K562 (cell line): ENCODE measurements around the gene PLPPR1. TPM values are rescaled to one million over a fixed set of nuclear protein-coding genes. Genes with fewer than 3 reads are reported as not detected.

Experiments
- ATAC-seq: fragments of 200-7000 bp; cut with Tn5 transposase; 3 replicates; pipeline ENCODE4 v1.9.1; 2020; ENCODE audit warnings: moderate library complexity
- BruUV-seq: library from RNA; stranded (reverse); fragments of 400-500 nt; replicated peaks from 2 replicates; lab custom pipeline; 2021; lab: Mats Ljungman, UMichigan
- CTCF ChIA-PET: fragments of 300-600 bp; formaldehyde crosslinking; extraction: SDS; loops from one replicate; lab custom pipeline; 2021; ENCODE audit warnings: low intra/inter-chr PET ratio; lab: Yijun Ruan, JAX
- POLR2A ChIA-PET: fragments of 300-600, 350-650 bp; sonication (Branson Sonifier 250); formaldehyde crosslinking; extraction: SDS; loops from one replicate; lab custom pipeline; 2021; ENCODE audit warnings: antibody characterized with exemption, inconsistent platforms; lab: Yijun Ruan, JAX
- DNase-seq, 4 experiments: peaks; one replicate each; pipeline versions ENCODE4 v3.0.0 to v3.0.0-alpha.2; 2011 to 2018; ENCODE audit warnings: low spot score in 3 of 4, mixed read lengths in 3 of 4; ENCODE audit errors: extremely low read depth in 1 of 4
- FAIRE-seq: peaks from 2 replicates; lab custom pipeline; 2011; peaks lifted over from hg19 to GRCh38; lab: Jason Lieb, UNC
- H2AFZ ChIP-seq: 2 replicates; pipeline ENCODE4 v1.6.0; 2011; ENCODE audit warnings: low read depth, low read length, control low read depth, inconsistent platforms
- H3K27ac ChIP-seq: fragments of 200-600 bp; 3 replicates; pipeline ENCODE4 v1.8.0; 2011; ENCODE audit warnings: low read depth, mild to moderate bottlenecking, control low read depth, inconsistent platforms, low read length, moderate library complexity, mixed read lengths; ENCODE audit errors: extremely low read depth
- H3K27me3 ChIP-seq, 2 experiments: fragments of 300-600 bp in 1 of 2; 2 replicates in 1 of 2; 3 replicates in 1 of 2; pipeline versions ENCODE4 v1.6.0 to v1.8.0; 2011; ENCODE audit warnings: inconsistent platforms in 2 of 2, low read length in 2 of 2, mild to moderate bottlenecking in 1 of 2, mixed read lengths in 1 of 2, moderate library complexity in 1 of 2; ENCODE audit not compliant: control insufficient read depth in 2 of 2, insufficient read depth in 2 of 2
- H3K36me3 ChIP-seq: fragments of 300-600 bp; 3 replicates; pipeline ENCODE4 v1.8.0; 2011; ENCODE audit warnings: mild to moderate bottlenecking, low read length, inconsistent platforms; ENCODE audit not compliant: control insufficient read depth, insufficient read depth
- H3K4me1 ChIP-seq, 2 experiments: fragments of 200-600 bp in 1 of 2; replicated peaks in 1 of 2; 2 replicates in 1 of 2; 3 replicates in 1 of 2; pipeline versions ENCODE4 v1.5.1 to v1.8.0; 2011; ENCODE audit warnings: inconsistent platforms in 2 of 2, low read length in 2 of 2, mild to moderate bottlenecking in 1 of 2, mixed read lengths in 1 of 2, moderate library complexity in 1 of 2; ENCODE audit not compliant: control insufficient read depth in 2 of 2, insufficient read depth in 2 of 2
- H3K4me2 ChIP-seq: 2 replicates; pipeline ENCODE4 v1.6.1; 2011; ENCODE audit warnings: low read length, control low read depth, inconsistent platforms, mixed read lengths; ENCODE audit not compliant: insufficient read depth
- H3K4me3 ChIP-seq: fragments of 200-600 bp; sonication (generic), shearing (Covaris generic); 2 replicates; pipeline ENCODE4 v1.5.1; 2016; ENCODE audit warnings: control low read depth, inconsistent platforms
- H3K79me2 ChIP-seq: fragments of 200-600 bp; 3 replicates; pipeline ENCODE4 v1.8.0; 2011; ENCODE audit warnings: low read length, inconsistent platforms; ENCODE audit not compliant: control insufficient read depth, insufficient read depth
- H3K9ac ChIP-seq, 2 experiments: 2 replicates each; pipeline versions ENCODE4 v1.6.0 to v1.6.1; 2011; ENCODE audit warnings: low read depth in 2 of 2, low read length in 2 of 2, control low read depth in 1 of 2, inconsistent platforms in 1 of 2, mild to moderate bottlenecking in 1 of 2, mixed read lengths in 1 of 2; ENCODE audit not compliant: insufficient read depth in 1 of 2
- H3K9me1 ChIP-seq: one replicate; pipeline ENCODE4 v1.6.0; 2011; ENCODE audit warnings: inconsistent platforms, mild to moderate bottlenecking, low read length, moderate library complexity; ENCODE audit not compliant: control insufficient read depth, insufficient read depth
- H3K9me3 ChIP-seq: replicated peaks from 2 replicates; pipeline ENCODE4 v1.5.1; 2011; ENCODE audit warnings: low read depth, low read length, inconsistent platforms; ENCODE audit not compliant: control insufficient read depth, insufficient read depth
- H4K20me1 ChIP-seq: replicated peaks from 2 replicates; pipeline ENCODE4 v1.6.1; 2011; ENCODE audit warnings: low read length, inconsistent platforms, mixed read lengths; ENCODE audit not compliant: control insufficient read depth, insufficient read depth
- ARID2 ChIP-seq: fragments of 450-650 bp; IDR thresholded peaks from 2 replicates; pipeline ENCODE4 v1.6.1; 2017; ENCODE audit warnings: antibody characterized with exemption, mild to moderate bottlenecking
- CHCHD3 ChIP-seq: fragments of 250-450 bp; sonication (Bioruptor Pico); IDR thresholded peaks from 2 replicates; pipeline ENCODE4 v2.1.2; 2022; ENCODE audit warnings: mild to moderate bottlenecking
- CHD1 ChIP-seq: fragments of 200-600 bp; sonication (generic); IDR thresholded peaks from one replicate; pipeline ENCODE4 v1.6.1; 2012; ENCODE audit warnings: mild to moderate bottlenecking, moderate library complexity, low read length, inconsistent platforms
- CTBP1 ChIP-seq: fragments of 450-650 bp; IDR thresholded peaks from 2 replicates; pipeline ENCODE4 v1.6.1; 2016; ENCODE audit warnings: borderline replicate concordance
- FOXA3 ChIP-seq, 2 experiments: fragments of 450-650 bp in 1 of 2; sonication (generic) in 1 of 2; formaldehyde crosslinking; IDR thresholded peaks in 1 of 2; conservative IDR thresholded peaks in 1 of 2; 2 replicates each; pipeline versions ENCODE4 v1.4.0 to v1.8.0; 2020 to 2022; ENCODE audit warnings: mild to moderate bottlenecking in 2 of 2, missing genetic modification reagents in 1 of 2
- LEF1 ChIP-seq: fragments of 450-650 bp; IDR thresholded peaks from 2 replicates; pipeline ENCODE4 v1.6.1; 2016; ENCODE audit warnings: mild to moderate bottlenecking
- RAD21 ChIP-seq, 2 experiments: fragments of 250-450 bp in 1 of 2; fragments of 450-650 bp in 1 of 2; sonication (Bioruptor Pico) in 1 of 2; formaldehyde crosslinking in 1 of 2; IDR thresholded peaks in 1 of 2; conservative IDR thresholded peaks in 1 of 2; 2 replicates each; pipeline versions ENCODE4 v1.4.0 to v1.8.0; 2020 to 2022; ENCODE audit warnings: mild to moderate bottlenecking in 2 of 2, moderate library complexity in 1 of 2
- RBM17 ChIP-seq: fragments of 200-400 bp; formaldehyde crosslinking; IDR thresholded peaks from 2 replicates; pipeline ENCODE4 v1.6.1; 2017; ENCODE audit warnings: low read depth, mild to moderate bottlenecking, low read length, borderline replicate concordance
- RREB1 ChIP-seq: fragments of 250-450 bp; sonication (Bioruptor Pico); IDR thresholded peaks from 2 replicates; pipeline ENCODE4 v1.4.0; 2020
- SIX5 ChIP-seq, 2 experiments: IDR thresholded peaks; 2 replicates each; pipeline ENCODE4 v1.6.1; 2011; ENCODE audit warnings: low read length in 2 of 2, borderline replicate concordance in 1 of 2, low read depth in 1 of 2, mild to moderate bottlenecking in 1 of 2, moderate library complexity in 1 of 2; ENCODE audit not compliant: insufficient read depth in 1 of 2
- SOX6 ChIP-seq: fragments of 450-650 bp; IDR thresholded peaks from 2 replicates; pipeline ENCODE4 v1.6.1; 2014; ENCODE audit warnings: mild to moderate bottlenecking
- TAL1 ChIP-seq: fragments of 450-650 bp; IDR thresholded peaks from 2 replicates; pipeline ENCODE4 v1.6.1; 2016; ENCODE audit warnings: mild to moderate bottlenecking
- TARDBP ChIP-seq: fragments of 450-650 bp; IDR thresholded peaks from 2 replicates; pipeline ENCODE4 v1.6.1; 2016
- ZNF324 ChIP-seq: fragments of 250-450 bp; sonication (Bioruptor Pico); IDR thresholded peaks from 2 replicates; pipeline ENCODE4 v1.4.0; 2020; ENCODE audit warnings: mild to moderate bottlenecking
- WGBS: fragments of 100-300 bp; shearing (Covaris generic); methylation state at CpG from one replicate; pipeline ENCODE4 v1.1.6; 2016; ENCODE audit warnings: low coverage, mixed read lengths; ENCODE audit not compliant: insufficient coverage; ENCODE audit errors: missing lambda C conversion rate; 5-methylcytosine and 5-hydroxymethylcytosine counted together
- in situ Hi-C: fragments of 300-500 bp; cut with MboI; formaldehyde crosslinking; loops from 4 replicates; pipeline ENCODE4 v1.15.0; 2018; ENCODE audit warnings: inconsistent platforms, mixed read lengths
- intact Hi-C: fragments of 100-400 bp; cut with micrococcal nuclease; formaldehyde crosslinking; loops from 2 replicates; pipeline ENCODE4 v1.14.2; 2022
- polyA plus RNA-seq, 8 experiments: library from polyadenylated mRNA; depleted of rRNA in 4 of 8; stranded (reverse) in 5 of 8; unstranded in 3 of 8; fragments of >200 nt; fragmentation: Nextera tagmentation in 2 of 8; fragmentation: Illumina TruSeq in 1 of 8; extraction: Ambion mirVana in 2 of 8; extraction: Trizol in 1 of 8; gene quantifications; 2 replicates each; pipeline versions ENCODE4 v1.2.1 to v1.2.3, GENCODE V29; 2011 to 2014; ENCODE audit warnings: inconsistent platforms in 1 of 8, missing spikeins in 1 of 8
- total RNA-seq, 7 experiments: library from RNA; depleted of rRNA in 6 of 7; stranded (reverse); fragments of >200 nt in 6 of 7; fragmentation: Illumina TruSeq in 2 of 7; extraction: Trizol in 2 of 7; gene quantifications; 2 replicates each; pipeline versions ENCODE4 v1.2.1 to v1.2.3, GENCODE V29; 2011 to 2021; ENCODE audit warnings: low replicate concordance in 1 of 7
- TF ChIP-seq, protein P1 (sequence below), 2 experiments: fragments of 450-650 bp; IDR thresholded peaks; 2 replicates each; pipeline ENCODE4 v1.6.1; 2016

The PLPPR1 gene
- total and polyA plus RNA-seq, 9 of the 15 experiments (the other 6 are each of a cell fraction or from before 2014, with no cell fraction given), result not detected

GRCh38 chr9:101325053-101325452 lies 296.5 kb downstream of the PLPPR1 start (continued):
- TF ChIP-seq SIX5 (IDR thresholded peaks at IDR 0.05; ENCODE audit: borderline replicate concordance in 1 of 2, insufficient read depth in 1 of 2, low read depth in 1 of 2, low read length in 2 of 2) (no peak), CHCHD3 (CRISPR knock-in tag) (no peak), LEF1 (no peak)

- ATAC-seq, result no peak
- intact Hi-C loops, result no loop called here
- ChIA-PET CTCF (no interaction called here), POLR2A (no interaction called here)
- Histone ChIP-seq H4K20me1 (no peaks in the 10 kb centered on the region), H3K27ac (no peak overlapping the region), H3K9me3 (peaks cover 5% of the 10 kb centered on the region; the same call in 1 of the 2 replicates), H3K79me2 (no peaks in the 10 kb centered on the region), H3K9ac (no peak overlapping the region), H3K36me3 (no peaks in the 10 kb centered on the region), H3K27me3 (no peaks in the 10 kb centered on the region), H3K9me1 (no peaks in the 10 kb centered on the region), H2AFZ (no peak overlapping the region), H3K4me2 (no peak overlapping the region), H3K4me3 (no peak overlapping the region), H3K4me1 (peaks cover 0 to 2% of the 10 kb centered on the region in 2 experiments; a peak in 2 of 5 replicates)
- in situ Hi-C loops, result no loop called here
- BruUV-seq, result no TSS peak
- DNase-seq, result no peak
- 30% methylated on average over 1 of the region's 1 CpG for WGBS
- FAIRE-seq, result no peak
- no peak for TF ChIP-seq FOXA3 (CRISPR knock-in tag; conservative IDR thresholded peaks at IDR 0.05 in 1 of 2, IDR thresholded peaks at IDR 0.05 in 1 of 2)
- TF ChIP-seq CTBP1, result no peak
- no peak for TF ChIP-seq CHD1
- TF ChIP-seq SOX6, result no peak
- TF ChIP-seq, protein P1, sequence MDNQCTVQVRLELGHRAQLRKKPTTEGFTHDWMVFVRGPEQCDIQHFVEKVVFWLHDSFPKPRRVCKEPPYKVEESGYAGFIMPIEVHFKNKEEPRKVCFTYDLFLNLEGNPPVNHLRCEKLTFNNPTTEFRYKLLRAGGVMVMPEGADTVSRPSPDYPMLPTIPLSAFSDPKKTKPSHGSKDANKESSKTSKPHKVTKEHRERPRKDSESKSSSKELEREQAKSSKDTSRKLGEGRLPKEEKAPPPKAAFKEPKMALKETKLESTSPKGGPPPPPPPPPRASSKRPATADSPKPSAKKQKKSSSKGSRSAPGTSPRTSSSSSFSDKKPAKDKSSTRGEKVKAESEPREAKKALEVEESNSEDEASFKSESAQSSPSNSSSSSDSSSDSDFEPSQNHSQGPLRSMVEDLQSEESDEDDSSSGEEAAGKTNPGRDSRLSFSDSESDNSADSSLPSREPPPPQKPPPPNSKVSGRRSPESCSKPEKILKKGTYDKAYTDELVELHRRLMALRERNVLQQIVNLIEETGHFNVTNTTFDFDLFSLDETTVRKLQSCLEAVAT (IDR thresholded peaks at IDR 0.05), result no peak
- no peak for TF ChIP-seq RREB1 (CRISPR knock-in tag)
- TF ChIP-seq ARID2, result no peak
- TF ChIP-seq TAL1, result no peak
- TF ChIP-seq TARDBP, result no peak
- TF ChIP-seq RBM17, result no peak
- no peak for TF ChIP-seq RAD21 (CRISPR knock-in tag; conservative IDR thresholded peaks at IDR 0.05 in 1 of 2, IDR thresholded peaks at IDR 0.05 in 1 of 2)
- no peak for TF ChIP-seq ZNF324 (CRISPR knock-in tag)
Observed at GRCh38 chr9:101326035-101326434, 297.5 kb downstream of the PLPPR1 start.
